Stimulated activated CD4-positive, alpha-beta T cell treated with anti-CD3 and anti-CD28 coated beads, Interleukin-12 subunit alpha, Interleukin-12 subunit beta, amount 100 ng/mL, for 4 hours (primary cell): ENCODE results near the gene ATP8B3.
"Not testable (repeated sequence)": the region's sequence is repeated elsewhere in the genome, so short reads cannot be mapped to it uniquely, and the experiment has no call there.

Experiments
- DNase-seq: peaks from one replicate; pipeline ENCODE4 v3.0.0-alpha.2; 2020

ATP8B3 gene

DNA sequence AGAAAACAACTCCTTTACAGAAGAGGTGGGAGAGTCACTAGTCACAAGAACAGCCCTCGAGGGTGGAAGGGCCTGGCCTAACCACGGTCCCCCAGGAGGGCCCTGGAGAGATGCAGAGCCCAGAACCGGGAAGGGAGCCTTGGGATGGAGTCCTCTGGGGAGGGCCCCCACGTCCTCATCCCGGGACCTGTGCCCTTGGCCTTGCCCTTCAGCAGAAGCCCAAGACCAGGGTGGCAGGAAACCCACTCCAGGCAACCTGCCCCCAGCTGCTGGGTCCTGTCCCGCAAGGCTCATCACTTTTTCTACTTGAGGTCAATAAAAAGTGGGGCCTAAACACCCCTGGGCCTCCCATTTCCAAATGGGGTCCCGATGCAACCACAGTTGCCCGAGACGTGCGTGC lies 2.3 kb upstream of the ATP8B3 start:
- no peak for DNase-seq

DNA sequence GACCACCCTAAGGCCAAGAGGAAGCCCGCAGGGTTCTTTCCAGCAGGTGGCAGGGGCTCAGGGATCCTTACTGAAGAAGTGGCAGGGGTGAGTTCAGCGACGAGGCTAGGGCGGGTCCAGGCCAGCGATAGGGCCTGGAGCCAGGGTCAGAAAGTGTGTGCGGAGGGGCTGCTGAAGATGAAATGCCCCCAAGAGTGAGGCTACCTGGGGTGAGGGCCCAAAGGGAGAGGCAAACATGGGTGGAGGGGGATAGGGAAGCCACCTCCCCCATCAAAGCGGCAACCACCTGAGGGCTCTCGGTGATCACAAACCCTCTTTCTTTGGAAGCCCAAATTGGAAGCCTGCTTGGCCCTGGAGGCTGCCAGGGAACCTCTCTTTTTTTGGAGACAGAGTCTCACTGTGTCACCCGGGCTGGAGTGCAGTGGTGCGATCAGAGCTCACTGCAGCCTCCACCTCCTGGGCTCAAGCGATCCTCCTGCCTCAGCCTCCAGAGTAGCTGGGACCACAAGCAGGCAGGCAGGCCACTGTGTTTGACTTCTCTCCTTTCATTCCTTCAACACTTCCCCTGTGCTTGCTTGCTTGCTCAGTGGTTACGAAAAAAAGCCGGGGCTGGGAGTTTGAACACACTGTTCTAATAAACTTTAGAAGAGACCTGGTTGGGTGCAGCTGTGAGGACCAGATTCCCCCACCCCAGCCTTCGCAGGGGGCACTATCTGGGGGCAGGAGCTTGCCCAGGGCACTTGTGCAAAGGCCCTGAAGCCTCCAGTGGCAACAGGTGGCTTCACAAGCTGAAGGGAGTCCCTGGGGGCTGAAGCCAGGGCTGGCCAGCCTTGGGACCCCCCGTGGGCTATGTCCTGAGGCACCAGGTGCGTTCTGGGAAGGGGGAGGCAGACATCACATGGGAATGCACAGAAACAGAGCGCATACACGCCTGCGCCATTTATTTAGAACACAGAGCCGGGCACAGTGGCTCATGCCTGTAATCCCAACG lies 1.4 kb upstream of the ATP8B3 start:
- DNase-seq: no peak

DNA sequence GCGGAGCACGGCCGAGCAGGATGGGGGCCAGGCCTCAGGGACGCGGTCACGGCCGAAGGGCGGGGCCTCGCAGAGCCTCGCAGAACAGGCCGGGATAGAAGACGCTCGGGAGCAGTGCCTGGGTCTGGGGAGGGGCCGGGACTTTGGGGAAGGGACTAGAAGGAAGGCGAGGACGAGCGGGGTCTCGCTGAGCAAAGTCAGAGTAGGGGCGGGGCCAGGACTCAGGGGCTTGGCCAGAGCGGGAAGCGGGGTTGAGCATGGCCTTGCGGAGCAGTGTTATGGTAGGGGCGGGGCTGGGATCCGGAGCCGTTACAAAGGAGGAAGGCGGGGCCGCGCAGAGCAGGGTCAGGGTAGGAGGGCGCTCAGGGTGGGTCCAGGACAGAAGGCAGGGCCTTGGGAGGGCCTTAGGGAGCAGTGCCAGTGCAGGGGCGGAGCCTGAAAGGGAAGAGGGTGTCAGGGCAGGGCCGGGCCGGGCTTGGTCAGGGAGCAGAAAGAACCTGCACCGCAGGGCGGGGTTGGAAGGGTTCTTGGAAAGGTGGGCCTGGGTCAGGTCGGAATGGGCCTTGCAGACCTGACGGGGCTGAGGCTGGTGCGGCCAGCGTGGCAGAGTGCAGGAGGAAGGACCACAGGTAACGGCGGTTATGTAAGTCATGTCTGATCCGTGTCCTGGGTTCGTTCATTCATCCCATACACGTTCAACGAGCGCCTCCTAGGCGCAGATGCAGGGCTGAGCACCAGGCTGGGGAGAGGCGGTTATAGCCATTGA lies 533 bp upstream of the ATP8B3 start:
- DNase-seq: peak; percentile 69

DNA sequence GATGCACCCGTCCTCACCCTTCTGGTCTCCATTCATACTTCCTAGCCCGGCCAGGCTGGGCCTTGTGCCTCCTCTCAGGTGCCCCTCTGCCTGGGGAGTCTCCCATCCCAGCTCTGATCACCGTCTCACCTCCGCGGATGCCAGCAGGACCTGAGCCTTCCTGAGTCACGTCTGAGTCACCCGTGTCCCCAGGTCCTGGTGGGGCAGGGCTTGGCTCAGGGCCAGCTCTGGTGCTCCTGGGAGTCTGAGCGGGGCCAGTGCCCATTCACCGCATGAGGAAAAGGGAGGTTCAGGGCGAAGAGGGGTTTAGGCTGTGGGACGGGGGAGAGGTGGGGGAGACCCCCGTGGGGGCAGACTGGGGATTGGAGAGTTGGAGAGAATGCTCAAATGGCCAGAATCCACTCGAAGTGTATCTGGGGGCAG lies 593 bp downstream of the ATP8B3 start:
- peak; percentile 50 for DNase-seq

DNA sequence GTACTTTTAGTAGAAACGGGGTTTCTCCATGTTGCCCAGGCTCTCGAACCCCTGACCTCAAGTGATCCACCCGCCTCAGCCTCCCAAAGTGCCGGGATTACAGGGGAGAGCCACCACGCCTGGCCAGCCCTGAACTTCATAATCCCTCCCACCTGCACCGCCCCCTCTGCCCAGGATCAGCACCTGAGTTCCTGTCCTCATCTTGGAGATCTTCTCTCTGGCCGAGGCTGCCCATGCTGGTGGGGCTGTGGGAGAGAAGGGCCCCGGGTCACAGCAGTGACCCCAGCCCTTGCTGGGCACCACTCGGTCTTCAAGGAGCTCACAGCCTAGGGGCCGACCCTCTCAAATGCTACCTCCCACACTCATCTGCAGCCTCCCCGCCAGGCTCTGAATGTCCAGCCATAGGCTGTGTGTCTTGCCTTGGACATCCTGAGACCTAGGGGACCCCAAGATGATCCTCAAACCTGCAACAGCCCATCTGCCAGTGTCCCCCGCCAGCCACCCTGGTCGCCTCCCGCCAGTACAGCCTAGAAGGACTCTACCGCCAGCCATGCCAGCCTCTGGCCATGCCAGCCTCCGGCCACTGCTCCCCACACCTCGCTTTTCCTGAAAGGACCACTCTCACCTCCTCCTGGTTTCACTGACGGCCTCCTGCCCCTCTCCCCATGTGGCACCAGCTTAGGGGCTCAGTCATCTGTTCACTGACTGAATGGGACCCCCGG lies 1.5 kb downstream of the ATP8B3 start:
- DNase-seq: no peak

DNA sequence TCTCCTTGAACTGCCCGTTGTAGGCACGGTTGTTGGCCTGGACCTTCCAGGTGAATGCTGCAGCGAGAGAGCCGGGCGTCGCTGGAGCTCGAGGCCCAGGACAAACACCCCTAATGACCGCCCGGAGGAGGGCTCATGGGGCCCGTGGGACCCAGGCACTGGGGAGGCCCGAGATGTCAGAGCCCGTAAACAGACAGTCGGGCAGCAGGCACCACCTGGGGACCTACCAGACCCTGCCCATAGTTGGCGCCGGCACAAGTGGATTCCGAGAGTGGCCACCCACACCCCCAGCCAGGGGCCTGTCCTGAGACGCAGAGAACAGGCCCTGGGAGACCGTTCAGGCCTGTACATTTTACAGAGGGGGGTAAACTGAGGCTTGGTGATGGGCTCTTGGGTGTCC lies 2.4 kb downstream of the ATP8B3 start:
- no peak for DNase-seq

DNA sequence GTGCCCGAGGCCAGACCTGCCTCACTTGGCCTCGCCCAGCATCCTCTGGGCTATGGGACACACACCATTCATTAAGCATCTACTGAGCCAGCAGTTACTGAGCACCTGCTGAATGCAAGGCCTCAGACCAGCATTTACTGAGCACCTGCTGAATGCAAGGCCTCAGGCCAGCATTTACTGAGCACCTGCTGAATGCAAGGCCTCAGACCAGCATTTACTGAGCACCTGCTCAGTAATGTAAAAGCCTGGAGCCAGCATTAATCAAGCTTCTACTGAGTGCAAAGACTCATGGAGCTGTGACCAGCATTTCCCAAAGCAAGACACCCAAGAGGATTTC lies 3.7 kb downstream of the ATP8B3 start:
- no peak for DNase-seq

DNA sequence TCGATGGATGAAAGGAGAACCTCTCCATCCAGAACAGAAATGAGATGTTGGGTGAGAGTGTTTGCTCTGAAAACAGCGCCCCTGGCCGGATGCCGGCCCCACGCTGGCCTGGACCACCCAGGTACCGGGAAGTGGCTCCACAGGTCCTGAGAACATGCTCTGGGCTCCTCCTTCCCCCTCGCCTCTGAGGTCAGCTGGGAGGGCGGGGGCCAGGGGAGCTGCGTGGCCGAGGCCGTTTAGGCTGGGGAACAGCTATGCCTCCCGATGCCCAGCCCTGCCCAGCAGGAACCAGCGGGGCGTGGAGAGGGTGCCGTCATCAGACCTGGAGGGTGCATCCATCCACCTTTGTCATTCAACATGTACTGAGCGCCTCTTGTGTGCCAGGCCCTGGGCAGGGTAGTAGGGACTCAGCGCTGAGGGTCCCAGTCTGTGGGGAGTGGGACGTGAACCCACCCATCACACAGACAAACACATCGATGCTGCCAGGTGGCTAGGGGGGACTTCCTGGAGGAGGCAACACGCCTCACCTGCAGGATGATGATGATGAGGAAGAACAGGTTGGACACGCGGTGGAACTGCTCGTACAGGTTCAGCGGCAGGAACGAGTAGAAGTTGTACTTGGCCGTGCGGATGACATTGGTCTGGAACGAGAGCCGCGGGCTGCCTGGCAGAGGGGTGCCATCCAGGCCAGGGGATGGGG lies 4.2 kb downstream of the ATP8B3 start:
- no peak for DNase-seq

DNA sequence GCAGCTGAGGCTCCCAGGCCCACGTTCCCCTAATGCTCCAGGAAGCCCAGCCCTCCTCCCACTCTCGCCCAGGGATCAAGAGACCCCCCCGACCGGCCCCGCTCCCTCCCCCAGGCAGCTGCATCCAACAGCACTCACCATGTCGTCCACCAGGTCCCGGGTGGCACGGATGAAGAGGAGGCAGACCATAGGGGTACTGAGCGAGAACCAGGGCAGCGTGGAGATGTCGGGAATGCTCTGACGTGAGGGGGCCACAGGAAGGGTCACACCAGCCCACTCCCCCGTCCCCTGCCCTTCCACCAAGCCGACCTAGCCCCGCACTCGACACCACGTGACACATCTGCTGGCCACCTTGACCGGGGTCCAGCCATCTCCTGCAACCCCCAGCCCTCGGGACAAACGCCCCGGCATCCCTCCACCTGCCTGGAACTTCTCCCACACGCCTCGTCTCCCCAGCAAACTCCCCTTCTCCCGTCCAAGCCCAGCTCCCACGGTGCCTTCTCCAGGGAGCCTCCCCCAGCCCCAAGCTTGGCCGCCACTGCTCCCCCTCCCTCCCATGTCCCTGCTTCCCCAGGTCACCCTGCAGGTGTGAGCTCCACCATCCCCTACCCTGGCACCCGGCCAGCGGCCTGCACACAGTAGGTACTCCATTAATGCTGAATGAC lies 4.9 kb downstream of the ATP8B3 start:
- DNase-seq: no peak

DNA sequence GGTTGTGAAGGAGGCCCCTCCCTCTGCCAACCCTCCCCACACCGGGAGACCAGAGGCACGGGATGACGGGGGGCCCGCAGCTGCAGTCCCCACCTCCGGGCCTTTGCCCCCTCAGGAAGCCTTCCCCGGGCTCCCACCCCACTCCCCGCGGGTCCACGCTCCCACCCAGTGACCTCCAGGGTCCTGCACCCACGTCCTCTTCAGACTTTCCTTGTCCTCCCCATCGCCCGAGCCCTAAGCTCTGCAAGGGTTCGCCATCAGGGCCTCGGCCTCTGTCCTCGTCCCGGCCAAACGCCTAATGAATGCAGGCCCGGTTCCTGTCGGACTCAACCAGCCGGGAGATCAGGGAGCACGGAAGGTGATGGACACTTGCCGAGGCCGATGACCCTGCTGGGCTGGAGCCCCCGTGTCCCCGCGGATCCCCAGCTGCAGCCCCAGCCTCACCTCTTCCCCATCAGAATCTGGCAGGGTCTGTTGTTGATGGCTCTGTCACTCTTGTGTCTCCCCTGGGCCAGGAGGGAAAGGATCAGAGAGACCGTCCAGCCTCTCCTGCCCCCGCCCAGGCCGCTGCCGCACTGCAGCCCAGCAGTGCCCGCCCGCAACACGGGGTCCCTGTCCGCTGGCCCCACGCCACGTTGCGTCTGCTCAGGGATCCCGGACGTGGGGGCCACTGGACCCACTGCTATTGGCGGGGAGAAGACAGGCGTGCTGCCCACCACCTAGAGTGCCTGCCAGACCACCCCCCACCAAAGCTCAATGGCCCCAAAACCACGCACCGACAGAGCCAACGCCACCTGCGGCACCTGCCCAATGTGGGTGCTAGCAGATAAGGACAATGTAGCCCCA lies 5.7 kb downstream of the ATP8B3 start:
- DNase-seq: no peak

DNA sequence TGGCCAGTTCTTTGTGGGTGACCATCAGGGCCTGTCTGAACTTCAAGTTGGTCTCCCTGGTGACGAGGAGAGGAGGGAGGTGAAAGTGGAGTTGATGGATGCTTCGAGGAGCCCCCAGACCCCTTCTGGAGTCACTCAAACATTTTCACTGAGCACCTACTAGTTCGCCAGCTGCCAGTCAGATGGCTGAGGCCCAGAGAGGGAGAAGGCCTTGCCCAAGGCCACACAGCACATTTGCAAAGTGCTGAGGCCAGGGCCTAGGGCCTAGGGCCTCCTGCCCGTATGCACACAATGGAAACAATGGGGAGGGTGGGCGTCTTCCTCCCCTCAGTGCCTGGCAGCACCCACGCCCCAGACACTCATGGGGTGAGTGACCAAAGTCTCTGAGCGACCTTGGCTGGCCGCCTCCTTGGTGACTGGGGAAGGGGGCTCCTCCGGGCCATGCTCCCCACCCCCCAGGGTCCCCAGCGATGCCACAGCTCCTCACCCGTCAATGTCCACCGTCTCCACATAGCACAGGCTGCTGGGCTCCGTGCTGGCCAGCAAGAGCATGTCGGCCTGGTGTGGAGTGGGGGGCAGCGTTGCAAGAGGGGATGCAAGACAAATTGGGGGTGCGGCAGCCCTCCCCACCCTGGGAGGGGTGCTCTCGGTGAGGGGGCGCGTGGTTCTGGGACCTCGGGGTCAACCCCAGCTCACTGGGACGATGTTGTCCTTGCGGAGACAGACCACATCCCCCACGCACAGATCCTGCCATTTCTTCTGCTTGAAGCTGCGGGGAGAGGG lies 6.5 kb downstream of the ATP8B3 start:
- DNase-seq: no peak

DNA sequence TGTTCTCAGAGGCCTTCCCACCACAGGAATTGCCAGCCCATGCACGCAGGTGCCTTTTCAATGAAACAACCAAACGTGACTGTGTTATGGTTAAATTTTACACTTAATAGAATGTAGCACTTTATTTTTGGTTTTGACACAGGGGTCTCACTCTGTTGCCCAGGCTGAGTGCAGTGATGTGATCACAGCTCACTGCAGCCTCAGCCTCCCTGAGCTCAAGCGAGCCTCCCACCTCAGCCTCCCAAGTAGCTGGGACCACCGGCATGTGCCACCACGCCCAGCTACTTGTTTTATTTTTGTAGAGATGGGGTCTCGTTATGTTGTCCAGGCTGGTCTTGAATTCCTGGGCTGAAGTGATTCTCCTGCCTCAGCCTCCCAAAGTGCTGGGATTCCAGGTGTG lies 7.2 kb downstream of the ATP8B3 start:
- no peak for DNase-seq

DNA sequence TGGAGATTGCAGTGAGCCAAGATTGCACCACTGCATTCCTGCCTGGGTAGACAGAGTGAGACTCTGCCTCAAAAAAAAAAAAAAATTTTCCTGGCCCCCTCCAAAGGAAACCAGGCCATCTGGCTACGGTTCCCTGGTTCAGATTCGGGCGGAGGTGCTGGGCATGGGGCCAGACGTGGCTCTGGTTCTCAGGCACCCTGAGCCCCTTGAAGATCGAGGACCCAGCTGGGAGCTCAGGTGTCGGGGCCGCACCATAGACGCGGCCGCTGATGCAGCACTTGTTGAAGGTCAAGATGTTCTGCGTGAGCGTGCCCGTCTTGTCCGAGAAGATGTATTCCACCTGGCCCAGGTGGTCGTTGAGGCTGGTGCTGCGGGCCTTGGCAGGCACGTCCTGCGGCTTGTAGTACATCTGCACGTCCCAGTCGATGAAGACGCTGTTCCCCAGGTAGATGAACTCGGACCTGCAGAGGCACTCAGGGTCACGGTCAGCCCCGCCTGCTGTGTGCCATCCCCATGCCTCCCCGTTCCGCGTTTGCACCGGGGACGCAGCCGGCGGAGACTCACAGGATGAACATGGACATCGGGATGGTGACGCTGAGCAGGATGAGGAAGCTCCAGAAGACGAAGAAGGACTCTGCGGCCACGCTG lies 12.3 kb downstream of the ATP8B3 start:
- no peak for DNase-seq

DNA sequence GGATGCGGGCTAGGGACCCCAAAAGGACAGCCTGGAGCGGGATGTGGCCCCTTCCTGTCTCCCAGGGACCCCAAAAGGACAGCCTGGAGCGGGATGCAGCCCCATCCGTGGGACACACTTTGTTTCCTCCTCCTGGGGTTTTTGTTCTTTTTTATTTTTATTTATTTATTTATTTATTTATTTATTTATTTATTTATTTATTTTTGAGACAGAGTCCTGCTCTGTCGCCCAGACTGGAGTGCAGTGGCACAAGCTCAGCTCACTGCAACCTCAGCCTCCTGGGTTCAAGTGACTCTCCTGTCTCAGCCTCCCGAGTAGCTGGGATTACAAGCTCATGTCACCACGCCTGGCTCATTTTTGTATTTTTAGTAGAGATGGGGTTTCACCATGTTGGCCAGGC lies 14.8 kb downstream of the ATP8B3 start:
- DNase-seq: not testable (repeated sequence)

DNA sequence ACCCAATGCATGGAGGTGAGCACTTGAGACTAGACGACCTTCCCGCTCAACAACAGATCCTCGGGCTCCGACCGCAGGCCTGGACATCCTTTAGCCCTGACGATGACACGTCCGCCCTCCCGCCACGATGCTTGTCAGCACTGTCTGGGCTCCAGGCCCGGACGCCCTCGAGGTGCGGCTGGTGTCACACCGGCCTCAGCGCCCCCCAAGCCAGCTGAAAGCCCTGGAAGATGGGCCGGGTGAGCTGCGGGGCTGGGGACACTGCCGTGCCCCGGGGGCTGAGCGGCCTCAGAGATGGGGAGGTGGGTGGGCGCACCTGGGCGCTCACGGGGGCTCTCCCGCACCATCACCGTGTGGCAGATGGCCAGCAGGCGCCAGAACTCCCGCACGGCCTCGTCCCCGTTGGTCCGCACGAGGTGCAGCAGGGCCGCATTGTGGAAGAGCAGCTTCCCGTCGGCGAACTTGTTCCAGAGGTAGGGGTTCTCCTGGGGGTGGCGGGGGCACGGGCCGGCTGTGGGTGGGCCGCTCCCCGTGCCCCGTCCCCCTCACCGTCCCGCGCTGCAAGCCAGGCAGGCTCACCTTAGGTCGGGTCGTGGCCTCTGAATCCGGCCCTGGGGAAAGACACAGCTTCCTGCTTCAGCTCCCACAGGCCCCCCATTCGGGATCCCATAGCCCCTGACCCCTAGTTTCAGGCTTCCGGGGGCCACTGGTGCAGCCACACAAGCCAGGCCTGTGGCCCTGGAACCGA lies 15.5 kb downstream of the ATP8B3 start:
- DNase-seq: no peak

DNA sequence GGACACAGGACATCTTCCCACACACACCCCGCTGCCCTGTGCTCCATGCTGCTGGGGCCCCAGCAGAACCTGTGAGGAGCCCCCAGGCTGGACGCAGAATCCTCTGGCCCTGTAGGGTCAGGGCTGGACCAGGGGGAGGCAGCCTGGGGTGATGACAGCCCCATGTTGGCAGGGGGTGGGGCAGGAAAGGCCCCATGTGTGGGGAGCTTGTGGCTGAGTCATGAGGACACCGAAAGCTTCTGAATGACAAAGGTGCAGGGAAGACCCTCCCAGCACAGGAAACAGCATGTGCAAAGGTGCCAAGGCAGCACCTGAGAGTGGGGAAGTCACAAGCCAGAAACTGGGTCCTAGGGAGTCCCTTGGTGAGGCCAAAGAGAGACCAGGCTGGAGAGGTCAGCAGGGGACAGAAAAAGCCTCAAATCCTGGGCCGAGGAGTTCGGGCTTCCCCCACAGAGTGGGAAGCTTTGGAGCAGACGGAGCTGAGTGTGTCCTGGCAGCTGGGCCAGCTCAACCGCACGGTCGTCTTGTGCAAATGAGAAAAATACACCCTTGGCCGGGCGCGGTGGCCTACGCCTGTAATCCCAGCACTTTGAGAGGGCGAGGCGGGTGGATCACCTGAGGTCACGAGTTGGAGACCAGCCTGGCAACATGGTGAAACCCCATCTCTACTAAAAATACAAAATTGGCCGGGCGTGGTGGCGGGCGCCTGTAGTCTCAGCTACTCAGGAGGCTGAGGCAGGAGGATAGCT lies 17.5 kb downstream of the ATP8B3 start:
- no peak for DNase-seq

DNA sequence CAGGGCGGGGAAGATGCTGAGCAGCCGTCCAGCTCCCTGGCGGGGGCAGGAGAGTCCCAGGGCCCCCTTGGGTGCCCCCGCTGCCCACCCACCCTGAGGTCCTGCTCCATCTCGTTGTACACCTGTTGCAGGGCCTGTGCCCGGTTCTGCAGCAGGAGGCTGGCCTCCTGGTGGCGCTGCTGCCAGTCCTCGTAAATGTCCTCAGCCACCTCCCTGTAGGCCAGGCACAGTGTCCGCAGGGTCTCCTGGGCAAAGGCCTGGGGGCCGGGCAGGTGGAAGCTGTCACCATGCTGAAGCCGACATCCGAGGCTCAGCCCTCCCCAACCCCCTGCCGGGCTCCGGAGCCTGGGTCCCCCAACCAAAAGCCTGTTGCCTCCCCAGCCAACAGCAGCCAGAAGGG lies 20.2 kb downstream of the ATP8B3 start:
- no peak for DNase-seq

DNA sequence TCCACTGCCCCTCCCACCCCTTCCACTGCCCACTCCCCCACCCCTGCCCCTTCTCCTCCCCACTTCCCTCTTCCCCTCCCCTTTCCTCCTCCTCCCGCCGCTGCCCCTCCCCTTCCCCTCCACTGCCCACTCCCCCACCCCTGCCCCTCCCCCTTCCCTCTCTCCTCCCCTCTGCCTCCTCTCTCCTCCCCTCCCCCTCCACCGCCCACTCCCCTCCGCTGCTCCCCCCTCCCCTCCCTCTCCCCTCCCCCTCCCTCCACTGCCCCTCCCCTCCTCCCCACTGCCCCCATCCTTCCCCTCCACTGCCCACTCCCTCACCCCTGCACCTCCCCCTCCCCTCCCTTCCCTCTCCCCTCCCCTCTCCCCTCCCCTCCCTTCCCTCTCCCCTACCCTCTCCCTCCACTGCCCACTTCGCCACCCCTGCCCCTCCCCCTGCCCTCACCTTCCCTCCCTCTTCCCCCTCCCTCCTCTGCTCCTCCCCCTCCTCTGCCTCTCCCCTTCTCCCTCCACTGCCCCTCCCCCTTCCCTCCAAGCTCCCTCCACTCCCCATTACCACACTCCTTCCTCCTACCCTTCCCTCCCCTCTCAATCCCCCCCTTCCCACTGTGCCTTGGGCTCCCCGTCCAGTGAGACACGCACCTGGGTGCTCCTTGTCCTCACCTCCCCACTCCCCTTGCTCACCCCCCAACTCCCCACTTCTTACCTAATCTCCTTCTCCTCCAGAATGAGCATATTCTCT lies 21.9 kb downstream of the ATP8B3 start:
- no peak for DNase-seq
